Liver (tissue), 9 donors: ENCODE measurements around the gene ZNF358. TPM values are rescaled to one million over a fixed set of nuclear protein-coding genes. Genes with fewer than 3 reads are reported as not detected.

Source experiments
- DNase-seq: peaks from one replicate; pipeline ENCODE4 v3.0.0-alpha.2; 2017; ENCODE audit warnings: low spot score
- H3K27ac ChIP-seq, 2 donors: one replicate each; pipeline ENCODE4 v1.7.0; 2013; ENCODE audit warnings: inconsistent platforms in 2 of 2, low read length in 2 of 2, control low read depth in 1 of 2, low read depth in 1 of 2, mild to moderate bottlenecking in 1 of 2
- H3K27me3 ChIP-seq, 4 donors: one replicate each; pipeline versions ENCODE4 v1.6.1 to v1.7.0; 2013; ENCODE audit warnings: low read length in 3 of 4, inconsistent platforms in 1 of 4, mild to moderate bottlenecking in 1 of 4, moderate library complexity in 1 of 4; ENCODE audit not compliant: control insufficient read depth in 4 of 4, insufficient read depth in 4 of 4
- H3K36me3 ChIP-seq, 4 donors: one replicate each; pipeline versions ENCODE4 v1.6.1 to v1.7.0; 2013; ENCODE audit warnings: low read length in 3 of 4, mild to moderate bottlenecking in 3 of 4, low read depth in 1 of 4, moderate library complexity in 1 of 4; ENCODE audit not compliant: control insufficient read depth in 4 of 4, insufficient read depth in 3 of 4
- H3K4me1 ChIP-seq, 4 donors: one replicate each; pipeline versions ENCODE4 v1.6.1 to v1.7.0; 2013; ENCODE audit warnings: low read length in 3 of 4, mild to moderate bottlenecking in 3 of 4, moderate library complexity in 1 of 4; ENCODE audit not compliant: control insufficient read depth in 4 of 4, insufficient read depth in 4 of 4
- H3K4me3 ChIP-seq, 3 donors: one replicate each; pipeline versions ENCODE4 v1.6.1 to v1.7.0; 2013; ENCODE audit warnings: low read length in 3 of 3, control low read depth in 1 of 3, low read depth in 1 of 3, mild to moderate bottlenecking in 1 of 3
- H3K9ac ChIP-seq, 2 donors: one replicate each; pipeline ENCODE4 v1.7.0; 2013; ENCODE audit warnings: low read length in 2 of 2, mild to moderate bottlenecking in 2 of 2, moderate library complexity in 2 of 2, control low read depth in 1 of 2, low read depth in 1 of 2
- H3K9me3 ChIP-seq, 4 donors: one replicate each; pipeline versions ENCODE4 v1.6.1 to v1.7.0; 2013; ENCODE audit warnings: low read length in 3 of 4; ENCODE audit not compliant: control insufficient read depth in 4 of 4
- EGR1 ChIP-seq, 2 donors: IDR thresholded peaks; 2 replicates each; pipeline ENCODE4 v1.6.1; 2016 to 2018; ENCODE audit warnings: antibody characterized with exemption in 2 of 2, low read depth in 2 of 2
- FOXA1 ChIP-seq: IDR thresholded peaks from 2 replicates; pipeline ENCODE4 v1.6.1; 2016; ENCODE audit warnings: antibody characterized with exemption
- GABPA ChIP-seq, 2 donors: IDR thresholded peaks in 1 of 2; conservative IDR thresholded peaks in 1 of 2; 2 replicates each; pipeline ENCODE4 v1.6.1; 2016; ENCODE audit warnings: antibody characterized with exemption in 2 of 2, mild to moderate bottlenecking in 1 of 2, moderate library complexity in 1 of 2
- HNF4A ChIP-seq, 2 donors: conservative IDR thresholded peaks; 2 replicates each; pipeline ENCODE4 v1.6.1; 2016; ENCODE audit warnings: antibody characterized with exemption in 2 of 2, mild to moderate bottlenecking in 2 of 2
- HNF4G ChIP-seq: IDR thresholded peaks from 2 replicates; pipeline ENCODE4 v1.6.1; 2016; ENCODE audit warnings: antibody characterized with exemption
- JUND ChIP-seq, 2 donors: IDR thresholded peaks; 2 replicates each; pipeline ENCODE4 v1.6.1; 2016; ENCODE audit warnings: antibody characterized with exemption in 2 of 2
- MAX ChIP-seq: IDR thresholded peaks from 2 replicates; pipeline ENCODE4 v1.6.1; 2016; ENCODE audit warnings: antibody characterized with exemption
- NR2F2 ChIP-seq: IDR thresholded peaks from 2 replicates; pipeline ENCODE4 v1.6.1; 2016; ENCODE audit warnings: antibody characterized with exemption
- RXRA ChIP-seq, 2 donors: IDR thresholded peaks; 2 replicates each; pipeline ENCODE4 v1.6.1; 2017 to 2018; ENCODE audit warnings: antibody characterized with exemption in 2 of 2, mild to moderate bottlenecking in 1 of 2
- SP1 ChIP-seq: IDR thresholded peaks from 2 replicates; pipeline ENCODE4 v1.6.1; 2018; ENCODE audit warnings: antibody characterized with exemption, mild to moderate bottlenecking
- TAF1 ChIP-seq: conservative IDR thresholded peaks from 2 replicates; pipeline ENCODE4 v1.6.1; 2016; ENCODE audit warnings: antibody characterized with exemption, mild to moderate bottlenecking
- YY1 ChIP-seq: IDR thresholded peaks from 2 replicates; pipeline ENCODE4 v1.6.1; 2016; ENCODE audit warnings: antibody characterized with exemption, mild to moderate bottlenecking
- ZBTB33 ChIP-seq: IDR thresholded peaks from 2 replicates; pipeline ENCODE4 v1.6.1; 2016; ENCODE audit warnings: antibody characterized with exemption
- whole genome bisulfite sequencing: extraction: QIAGEN DNeasy Blood & Tissue Kit; methylation state at CpG from one replicate; pipeline ENCODE4 v1.1.7; 2013; 5-methylcytosine and 5-hydroxymethylcytosine counted together
- polyA plus RNA-seq, 2 donors: library from polyadenylated mRNA; stranded (reverse) in 1 of 2; unstranded in 1 of 2; fragments of 200-250 nt in 1 of 2; fragments of >200 nt in 1 of 2; fragmentation: Nextera tagmentation in 1 of 2; extraction: Ambion mirVana in 1 of 2; gene quantifications; one replicate each; pipeline versions ENCODE4 v1.2.1 to v1.2.3, GENCODE V29; 2013 to 2015
- total RNA-seq, 2 donors: library from RNA; depleted of rRNA; stranded (reverse); fragments of >200 nt; gene quantifications; one replicate each; pipeline ENCODE4 v1.2.3, GENCODE V29; 2014
- TF ChIP-seq, protein P1 (sequence below): fragments of 150-350 bp; IDR thresholded peaks from 2 replicates; pipeline ENCODE4 v1.5.1; 2017; ENCODE audit warnings: improper control_type of control experiment, low read depth, low read length; ENCODE audit not compliant: missing input control
- TF ChIP-seq, protein P2 (sequence below): IDR thresholded peaks from 2 replicates; pipeline ENCODE4 v1.6.1; 2016; ENCODE audit warnings: antibody characterized with exemption, mild to moderate bottlenecking
- TF ChIP-seq, protein P3 (sequence below): IDR thresholded peaks from 2 replicates; pipeline ENCODE4 v1.6.1; 2016; ENCODE audit warnings: antibody characterized with exemption
- donor health status: healthy.
- donor health status: healthy.
- donor health status: healthy.
- donor health status: healthy.
- donor health status: healthy.

The ZNF358 gene
- total and polyA plus RNA-seq, 4 donors, result 5.7 to 18.2 (median 12.5) TPM

DNA sequence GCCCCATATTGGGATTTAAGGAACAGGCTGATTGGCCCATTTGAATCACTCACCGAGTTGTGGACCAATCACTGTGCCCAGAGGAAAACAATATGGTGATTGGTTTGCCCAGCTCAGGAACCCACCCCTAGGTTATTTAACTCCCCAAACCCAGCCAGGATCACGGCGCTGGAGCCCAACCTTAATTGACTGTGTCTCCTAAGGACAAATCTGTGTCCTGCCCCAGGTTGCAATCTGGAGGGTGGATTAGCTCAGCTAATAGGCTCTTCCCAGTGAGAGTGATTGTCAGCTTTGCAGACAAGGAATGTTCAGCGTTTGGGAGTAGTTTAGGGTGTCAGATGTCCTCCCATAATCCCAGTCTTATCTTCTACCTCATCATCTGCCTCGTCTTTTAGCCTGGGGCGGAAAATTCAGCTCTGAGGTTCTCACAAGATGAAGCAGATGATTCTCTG, 3.5 kb upstream of the ZNF358 start:
- Histone ChIP-seq H3K4me3 (no peak overlapping the region), H3K4me1 (peaks cover 2 to 16% (median 11%) of the 10 kb centered on the region in 4 donors), H3K27ac (no peak overlapping the region), H3K9me3 (no peaks in the 10 kb centered on the region), H3K9ac (no peak overlapping the region), H3K36me3 (no peaks in the 10 kb centered on the region), H3K27me3 (no peaks in the 10 kb centered on the region)
- TF ChIP-seq SP1 (no peak), RXRA (IDR thresholded peaks at IDR 0.05) (no peak), HNF4G (no peak), TAF1 (no peak), HNF4A (conservative IDR thresholded peaks at IDR 0.05) (no peak), EGR1 (IDR thresholded peaks at IDR 0.05; ENCODE audit: low read depth in 2 of 2) (no peak), YY1 (no peak), MAX (no peak), NR2F2 (no peak), FOXA1 (no peak)
- TF ChIP-seq, protein P1, sequence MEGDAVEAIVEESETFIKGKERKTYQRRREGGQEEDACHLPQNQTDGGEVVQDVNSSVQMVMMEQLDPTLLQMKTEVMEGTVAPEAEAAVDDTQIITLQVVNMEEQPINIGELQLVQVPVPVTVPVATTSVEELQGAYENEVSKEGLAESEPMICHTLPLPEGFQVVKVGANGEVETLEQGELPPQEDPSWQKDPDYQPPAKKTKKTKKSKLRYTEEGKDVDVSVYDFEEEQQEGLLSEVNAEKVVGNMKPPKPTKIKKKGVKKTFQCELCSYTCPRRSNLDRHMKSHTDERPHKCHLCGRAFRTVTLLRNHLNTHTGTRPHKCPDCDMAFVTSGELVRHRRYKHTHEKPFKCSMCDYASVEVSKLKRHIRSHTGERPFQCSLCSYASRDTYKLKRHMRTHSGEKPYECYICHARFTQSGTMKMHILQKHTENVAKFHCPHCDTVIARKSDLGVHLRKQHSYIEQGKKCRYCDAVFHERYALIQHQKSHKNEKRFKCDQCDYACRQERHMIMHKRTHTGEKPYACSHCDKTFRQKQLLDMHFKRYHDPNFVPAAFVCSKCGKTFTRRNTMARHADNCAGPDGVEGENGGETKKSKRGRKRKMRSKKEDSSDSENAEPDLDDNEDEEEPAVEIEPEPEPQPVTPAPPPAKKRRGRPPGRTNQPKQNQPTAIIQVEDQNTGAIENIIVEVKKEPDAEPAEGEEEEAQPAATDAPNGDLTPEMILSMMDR, result no peak
- TF ChIP-seq, protein P2, sequence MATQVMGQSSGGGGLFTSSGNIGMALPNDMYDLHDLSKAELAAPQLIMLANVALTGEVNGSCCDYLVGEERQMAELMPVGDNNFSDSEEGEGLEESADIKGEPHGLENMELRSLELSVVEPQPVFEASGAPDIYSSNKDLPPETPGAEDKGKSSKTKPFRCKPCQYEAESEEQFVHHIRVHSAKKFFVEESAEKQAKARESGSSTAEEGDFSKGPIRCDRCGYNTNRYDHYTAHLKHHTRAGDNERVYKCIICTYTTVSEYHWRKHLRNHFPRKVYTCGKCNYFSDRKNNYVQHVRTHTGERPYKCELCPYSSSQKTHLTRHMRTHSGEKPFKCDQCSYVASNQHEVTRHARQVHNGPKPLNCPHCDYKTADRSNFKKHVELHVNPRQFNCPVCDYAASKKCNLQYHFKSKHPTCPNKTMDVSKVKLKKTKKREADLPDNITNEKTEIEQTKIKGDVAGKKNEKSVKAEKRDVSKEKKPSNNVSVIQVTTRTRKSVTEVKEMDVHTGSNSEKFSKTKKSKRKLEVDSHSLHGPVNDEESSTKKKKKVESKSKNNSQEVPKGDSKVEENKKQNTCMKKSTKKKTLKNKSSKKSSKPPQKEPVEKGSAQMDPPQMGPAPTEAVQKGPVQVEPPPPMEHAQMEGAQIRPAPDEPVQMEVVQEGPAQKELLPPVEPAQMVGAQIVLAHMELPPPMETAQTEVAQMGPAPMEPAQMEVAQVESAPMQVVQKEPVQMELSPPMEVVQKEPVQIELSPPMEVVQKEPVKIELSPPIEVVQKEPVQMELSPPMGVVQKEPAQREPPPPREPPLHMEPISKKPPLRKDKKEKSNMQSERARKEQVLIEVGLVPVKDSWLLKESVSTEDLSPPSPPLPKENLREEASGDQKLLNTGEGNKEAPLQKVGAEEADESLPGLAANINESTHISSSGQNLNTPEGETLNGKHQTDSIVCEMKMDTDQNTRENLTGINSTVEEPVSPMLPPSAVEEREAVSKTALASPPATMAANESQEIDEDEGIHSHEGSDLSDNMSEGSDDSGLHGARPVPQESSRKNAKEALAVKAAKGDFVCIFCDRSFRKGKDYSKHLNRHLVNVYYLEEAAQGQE, result no peak
- TF ChIP-seq, protein P3, sequence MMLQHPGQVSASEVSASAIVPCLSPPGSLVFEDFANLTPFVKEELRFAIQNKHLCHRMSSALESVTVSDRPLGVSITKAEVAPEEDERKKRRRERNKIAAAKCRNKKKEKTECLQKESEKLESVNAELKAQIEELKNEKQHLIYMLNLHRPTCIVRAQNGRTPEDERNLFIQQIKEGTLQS, result no peak
- 56% methylated on average over 6 of the region's 6 CpGs for WGBS
- DNase-seq, result no peak

DNA sequence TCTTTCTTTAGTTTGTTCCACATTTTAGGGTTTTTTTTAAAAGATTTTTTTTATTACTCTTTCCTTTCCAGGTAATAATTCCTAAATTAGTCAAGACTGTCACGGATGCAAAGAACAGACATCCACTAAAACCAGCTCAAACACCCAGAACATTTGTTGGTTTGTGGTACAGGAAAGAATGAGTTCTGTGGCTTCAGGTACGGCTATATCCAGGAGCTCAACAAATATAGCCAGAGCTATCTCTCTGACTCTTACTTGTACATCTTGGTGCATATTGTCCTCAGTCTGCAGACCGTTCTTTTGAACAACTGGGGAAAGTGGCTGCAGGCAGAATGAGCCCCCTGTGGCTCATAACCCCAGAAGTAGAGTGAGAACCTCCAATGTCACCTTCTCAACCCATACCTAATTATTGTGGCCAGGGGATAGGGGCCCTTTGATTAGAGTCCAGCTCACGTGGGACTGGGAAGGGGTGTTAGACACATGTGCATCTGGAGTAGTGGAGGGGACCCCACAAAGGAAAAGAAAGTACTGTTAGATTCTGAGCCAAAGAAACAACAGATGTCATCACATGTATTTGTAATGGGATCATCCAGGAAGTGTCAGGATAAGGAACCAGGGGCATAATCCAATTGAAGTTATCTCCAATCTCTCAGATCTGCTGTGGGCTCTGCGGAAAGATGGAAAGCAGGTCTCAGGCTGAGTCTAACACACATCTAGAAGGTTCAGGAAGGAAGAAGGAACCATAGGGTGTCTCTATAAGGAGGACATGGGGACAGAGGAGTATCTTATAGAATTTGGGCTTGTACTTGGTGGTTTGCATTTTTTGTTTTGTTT, 1.9 kb upstream of the ZNF358 start:
- no peak for DNase-seq
- H3K27ac ChIP-seq, result no peak overlapping the region
- H3K4me1 ChIP-seq, result peaks cover 2 to 16% (median 11%) of the 10 kb centered on the region in 4 donors
- 85% methylated on average over 5 of the region's 5 CpGs for whole genome bisulfite sequencing
- no peaks in the 10 kb centered on the region for H3K9me3 ChIP-seq
- peaks cover 0 to under 1% (median 0%) of the 10 kb centered on the region in 4 donors for H3K36me3 ChIP-seq
- H3K4me3 ChIP-seq, result no peak overlapping the region
- H3K27me3 ChIP-seq, result no peaks in the 10 kb centered on the region
- no peak overlapping the region for H3K9ac ChIP-seq
- no peak for TF ChIP-seq ZBTB33
- no peak for TF ChIP-seq YY1
- TF ChIP-seq MAX, result no peak
- TF ChIP-seq HNF4A (conservative IDR thresholded peaks at IDR 0.05), result no peak
- TF ChIP-seq, protein P2, result no peak
- TF ChIP-seq, protein P3, result no peak
- TF ChIP-seq RXRA (IDR thresholded peaks at IDR 0.05), result no peak
- no peak for TF ChIP-seq JUND (IDR thresholded peaks at IDR 0.05)
- no peak for TF ChIP-seq SP1
- no peak for TF ChIP-seq EGR1 (IDR thresholded peaks at IDR 0.05; ENCODE audit: low read depth in 2 of 2)
- no peak for TF ChIP-seq GABPA (IDR thresholded peaks at IDR 0.05 in 1 of 2, conservative IDR thresholded peaks at IDR 0.05 in 1 of 2)
- no peak for TF ChIP-seq HNF4G
- no peak for TF ChIP-seq NR2F2
